ENCODE results near the gene TUBB6. TPM values are rescaled to one million over a fixed set of nuclear protein-coding genes. Genes with fewer than 3 reads are reported as not detected.

Gene TUBB6
- total RNA-seq, 4 donors from 2014 or later, result 599 to 1,574 (median 1,002) TPM

- Histone ChIP-seq H3K27me3 (no peaks in the 10 kb centered on the region), H3K4me3 (peak overlapping the region; percentile 48 to 61 (median 59)), H3K27ac (replicated peaks in 1 of 4) (peak overlapping the region; percentile 93 to 98 (median 96)), H3K9me3 (no peaks in the 10 kb centered on the region), H3K36me3 (no peaks in the 10 kb centered on the region), H3K4me1 (peaks cover 18 to 58% (median 56%) of the 10 kb centered on the region in 4 donors)
- peak; percentile 99 for TF ChIP-seq POLR2AphosphoS5 (IDR thresholded peaks at IDR 0.05)
- TF ChIP-seq, protein P1, sequence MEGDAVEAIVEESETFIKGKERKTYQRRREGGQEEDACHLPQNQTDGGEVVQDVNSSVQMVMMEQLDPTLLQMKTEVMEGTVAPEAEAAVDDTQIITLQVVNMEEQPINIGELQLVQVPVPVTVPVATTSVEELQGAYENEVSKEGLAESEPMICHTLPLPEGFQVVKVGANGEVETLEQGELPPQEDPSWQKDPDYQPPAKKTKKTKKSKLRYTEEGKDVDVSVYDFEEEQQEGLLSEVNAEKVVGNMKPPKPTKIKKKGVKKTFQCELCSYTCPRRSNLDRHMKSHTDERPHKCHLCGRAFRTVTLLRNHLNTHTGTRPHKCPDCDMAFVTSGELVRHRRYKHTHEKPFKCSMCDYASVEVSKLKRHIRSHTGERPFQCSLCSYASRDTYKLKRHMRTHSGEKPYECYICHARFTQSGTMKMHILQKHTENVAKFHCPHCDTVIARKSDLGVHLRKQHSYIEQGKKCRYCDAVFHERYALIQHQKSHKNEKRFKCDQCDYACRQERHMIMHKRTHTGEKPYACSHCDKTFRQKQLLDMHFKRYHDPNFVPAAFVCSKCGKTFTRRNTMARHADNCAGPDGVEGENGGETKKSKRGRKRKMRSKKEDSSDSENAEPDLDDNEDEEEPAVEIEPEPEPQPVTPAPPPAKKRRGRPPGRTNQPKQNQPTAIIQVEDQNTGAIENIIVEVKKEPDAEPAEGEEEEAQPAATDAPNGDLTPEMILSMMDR (IDR thresholded peaks at IDR 0.05), result peak in 2 of 3 experiments; percentile 23 to 24
- peak; percentile 52 for TF ChIP-seq EP300 (IDR thresholded peaks at IDR 0.05)
- peak; percentile 43 for TF ChIP-seq POLR2A (IDR thresholded peaks at IDR 0.05; ENCODE audit: low read depth)
- 19% methylated on average over 24 of the region's 30 CpGs for WGBS
- intact Hi-C loops (cut with DNase I), result loop anchor here (5.0 kb wide), 1 partner anchor 98 kb away; the partner anchor contains the start of gene AFG3L2
- DNase-seq (ENCODE audit: extremely low spot score), result peak; percentile 94
Observed at GRCh38 chr18:12278741-12279682, 29.0 kb upstream of the TUBB6 start.

DNA sequence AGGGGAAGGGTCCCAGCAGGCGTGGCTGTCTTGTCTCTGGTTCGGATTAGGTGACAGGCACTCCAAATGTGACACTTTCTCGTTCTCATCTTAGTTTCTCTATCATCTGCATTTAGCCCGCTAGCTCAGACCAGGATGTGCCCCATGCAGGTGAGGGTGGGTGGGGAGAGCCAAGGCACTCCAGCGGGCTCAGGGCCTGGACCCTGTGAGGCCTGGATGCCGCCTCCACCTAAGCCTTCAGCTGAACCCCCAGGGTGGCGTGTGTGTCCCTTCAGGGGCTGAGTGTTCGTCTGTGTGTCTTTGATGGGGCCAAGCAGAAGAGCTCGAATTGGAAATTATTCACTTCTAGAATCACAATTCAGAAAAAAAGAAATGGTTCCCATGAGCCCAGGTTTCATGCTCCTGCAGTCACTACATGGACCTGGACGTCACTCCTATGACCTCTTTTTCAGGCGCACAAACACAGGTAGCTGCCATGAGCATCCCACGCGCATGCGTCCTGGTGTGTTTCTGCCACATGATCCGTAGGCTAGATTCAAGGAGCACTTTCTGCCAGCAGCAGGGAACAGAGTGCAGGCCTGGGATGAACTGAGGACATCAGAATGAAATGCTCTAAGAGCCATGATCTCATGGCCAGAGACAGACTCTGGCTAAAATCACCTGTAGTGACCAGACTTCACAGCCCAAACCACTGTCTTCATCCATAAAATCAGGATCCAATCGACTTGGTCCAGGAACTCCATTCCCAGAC lies 28.1 kb upstream of the TUBB6 start:
- DNase-seq (ENCODE audit: extremely low spot score), result no peak
- Histone ChIP-seq H3K9me3 (no peaks in the 10 kb centered on the region), H3K4me3 (peak overlapping the region; percentile 48 to 61 (median 59)), H3K27ac (replicated peaks in 1 of 4) (peak overlapping the region; percentile 93 to 98 (median 96)), H3K27me3 (no peaks in the 10 kb centered on the region), H3K36me3 (no peaks in the 10 kb centered on the region), H3K4me1 (peaks cover 18 to 58% (median 56%) of the 10 kb centered on the region in 4 donors)
- intact Hi-C loops (cut with DNase I), result loop anchor here (5.0 kb wide), 1 partner anchor 97 kb away; the partner anchor contains the start of gene AFG3L2
- WGBS, result 79% methylated on average over 11 of the region's 16 CpGs
- TF ChIP-seq POLR2AphosphoS5 (IDR thresholded peaks at IDR 0.05), result peak; percentile 18 to 56
- TF ChIP-seq POLR2A (IDR thresholded peaks at IDR 0.05; ENCODE audit: low read depth), result no peak
- TF ChIP-seq, protein P1 (IDR thresholded peaks at IDR 0.05), result no peak

DNA sequence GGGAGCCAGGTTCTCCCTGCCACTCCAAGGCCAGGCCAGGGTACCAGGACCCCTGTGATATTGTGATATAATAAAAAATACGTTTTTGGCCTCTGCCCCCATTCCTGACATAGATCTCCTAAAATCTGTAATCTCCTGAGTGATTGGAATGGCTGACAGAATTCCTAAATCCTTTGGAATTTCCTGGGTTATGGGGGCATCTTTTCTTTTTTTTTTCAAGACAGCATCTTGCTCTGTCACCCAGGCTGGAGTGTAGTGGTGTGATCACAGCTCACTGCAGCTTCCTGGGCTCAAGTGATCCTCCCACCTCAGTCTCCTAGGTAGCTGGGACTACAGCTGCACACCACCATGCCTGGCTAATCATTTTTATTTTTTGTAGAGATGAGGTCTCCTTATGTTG lies 26.2 kb upstream of the TUBB6 start:
- DNase-seq (ENCODE audit: extremely low spot score), result no peak
- H3K4me1 ChIP-seq, result peaks cover 18 to 53% (median 50%) of the 10 kb centered on the region in 4 donors
- no peak overlapping the region for H3K4me3 ChIP-seq
- no peaks in the 10 kb centered on the region for H3K27me3 ChIP-seq
- no peaks in the 10 kb centered on the region for H3K36me3 ChIP-seq
- H3K27ac ChIP-seq (replicated peaks in 1 of 4), result peak overlapping the region; percentile 93 to 98 (median 96)
- TF ChIP-seq EP300 (IDR thresholded peaks at IDR 0.05) (no peak), POLR2AphosphoS5 (IDR thresholded peaks at IDR 0.05) (no peak), POLR2A (IDR thresholded peaks at IDR 0.05; ENCODE audit: low read depth) (no peak)
- TF ChIP-seq, protein P1 (IDR thresholded peaks at IDR 0.05), result no peak
- H3K9me3 ChIP-seq, result no peaks in the 10 kb centered on the region
- intact Hi-C loops (cut with DNase I), result no loop called here
- WGBS, result 50% methylated on average over 1 of the region's 1 CpG

DNA sequence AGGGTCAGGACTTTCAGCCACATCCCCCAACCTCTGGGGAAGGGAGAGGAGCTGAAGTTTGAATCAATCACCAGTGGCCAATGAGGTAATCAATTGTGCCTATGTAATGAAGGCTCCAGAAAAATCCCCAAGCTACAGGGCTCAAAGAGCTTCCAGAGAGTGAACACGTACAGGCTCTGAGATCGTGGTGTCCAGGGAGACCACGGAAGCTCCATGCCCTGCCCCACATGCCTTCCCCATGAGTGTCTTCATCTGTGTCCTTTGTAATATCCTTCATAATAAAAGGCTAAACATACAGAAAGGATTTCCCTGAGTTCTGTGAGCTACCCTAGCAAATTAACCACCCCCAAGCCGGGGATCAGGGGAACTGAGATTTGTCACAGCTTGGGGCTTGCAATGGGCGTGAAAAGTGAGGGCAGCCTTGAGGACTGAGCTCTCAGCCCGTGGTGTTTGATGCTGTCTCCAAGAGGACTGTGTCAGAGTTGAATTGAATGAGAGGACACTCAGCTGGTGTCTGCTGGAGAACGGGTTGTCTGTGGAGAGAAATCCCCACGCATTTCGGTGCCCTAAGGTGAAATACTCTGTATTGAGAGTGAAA lies 25.5 kb upstream of the TUBB6 start:
- Histone ChIP-seq H3K9me3 (no peaks in the 10 kb centered on the region), H3K4me1 (peaks cover 17 to 53% (median 50%) of the 10 kb centered on the region in 4 donors), H3K27ac (replicated peaks in 1 of 4) (peak overlapping the region; percentile 93 to 98 (median 96)), H3K36me3 (no peaks in the 10 kb centered on the region), H3K27me3 (peaks cover 0 to 4% (median 0%) of the 10 kb centered on the region in 4 donors), H3K4me3 (no peak overlapping the region)
- TF ChIP-seq, protein P1 (IDR thresholded peaks at IDR 0.05), result no peak
- TF ChIP-seq POLR2A (IDR thresholded peaks at IDR 0.05; ENCODE audit: low read depth) (no peak), EP300 (IDR thresholded peaks at IDR 0.05) (no peak), POLR2AphosphoS5 (IDR thresholded peaks at IDR 0.05) (peak in 1 of 2 donors; percentile 41)
- intact Hi-C loops (cut with DNase I), result no loop called here
- 70% methylated on average over 9 of the region's 9 CpGs for WGBS
- DNase-seq (ENCODE audit: extremely low spot score), result no peak

Measured in esophagus muscularis mucosa (tissue), 4 donors.